ENCODE results near the gene FABP6.
"Not testable (repeated sequence)": the region's sequence is repeated elsewhere in the genome, so short reads cannot be mapped to it uniquely, and the experiment has no call there.

The FABP6 gene, protein sequence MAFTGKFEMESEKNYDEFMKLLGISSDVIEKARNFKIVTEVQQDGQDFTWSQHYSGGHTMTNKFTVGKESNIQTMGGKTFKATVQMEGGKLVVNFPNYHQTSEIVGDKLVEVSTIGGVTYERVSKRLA

DNA sequence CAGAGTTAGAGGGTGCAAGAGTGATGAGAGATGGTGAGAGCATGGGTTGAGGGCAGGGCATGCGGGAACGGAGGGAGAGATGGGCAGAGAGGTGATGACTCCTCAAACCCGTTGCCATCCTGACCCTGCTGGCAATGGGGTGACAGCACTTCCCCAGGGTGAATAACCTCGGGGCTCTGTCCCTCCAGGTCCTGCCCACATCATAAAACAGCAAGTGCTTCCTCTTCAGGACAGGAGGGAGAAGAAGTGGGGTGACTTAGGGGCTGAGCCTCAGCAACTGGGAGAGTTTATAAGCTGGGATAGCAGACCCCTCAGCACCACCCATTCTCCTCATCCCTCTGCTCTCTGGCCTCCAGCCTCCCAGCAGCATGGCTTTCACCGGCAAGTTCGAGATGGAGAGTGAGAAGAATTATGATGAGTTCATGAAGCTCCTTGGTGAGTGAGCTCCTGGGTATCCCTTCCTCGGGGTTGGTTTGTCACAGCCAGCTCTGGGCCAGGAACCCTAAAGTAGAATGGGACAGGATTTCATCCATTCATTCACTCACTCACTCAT lies at the start of gene FABP6:
FABP6 (plus strand) TSS at position 317 of the 553 bp plus-strand sequence; CDS start at position 369, 52 bp downstream.
- DNase-seq = no peak

DNA sequence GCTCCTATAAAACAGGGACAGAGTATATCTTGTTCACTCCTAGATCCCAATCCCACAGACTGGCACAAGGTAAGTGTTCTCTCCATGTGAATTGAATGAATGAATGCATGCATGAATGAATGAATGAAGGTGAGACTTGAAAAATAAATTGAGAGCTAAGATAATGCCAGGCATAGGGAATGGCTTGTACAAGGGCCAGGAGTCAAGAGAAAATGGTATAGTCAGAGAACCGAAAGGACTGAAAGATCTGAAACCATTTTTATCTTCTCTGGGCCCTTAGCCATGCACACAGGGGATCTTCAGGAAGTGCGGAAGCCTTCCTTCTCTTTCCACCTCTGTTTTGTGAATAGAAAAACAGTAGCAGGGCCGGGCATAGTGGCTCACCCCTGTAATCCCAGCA lies 48.4 kb upstream of the FABP6 start:
- no peak for DNase-seq

DNA sequence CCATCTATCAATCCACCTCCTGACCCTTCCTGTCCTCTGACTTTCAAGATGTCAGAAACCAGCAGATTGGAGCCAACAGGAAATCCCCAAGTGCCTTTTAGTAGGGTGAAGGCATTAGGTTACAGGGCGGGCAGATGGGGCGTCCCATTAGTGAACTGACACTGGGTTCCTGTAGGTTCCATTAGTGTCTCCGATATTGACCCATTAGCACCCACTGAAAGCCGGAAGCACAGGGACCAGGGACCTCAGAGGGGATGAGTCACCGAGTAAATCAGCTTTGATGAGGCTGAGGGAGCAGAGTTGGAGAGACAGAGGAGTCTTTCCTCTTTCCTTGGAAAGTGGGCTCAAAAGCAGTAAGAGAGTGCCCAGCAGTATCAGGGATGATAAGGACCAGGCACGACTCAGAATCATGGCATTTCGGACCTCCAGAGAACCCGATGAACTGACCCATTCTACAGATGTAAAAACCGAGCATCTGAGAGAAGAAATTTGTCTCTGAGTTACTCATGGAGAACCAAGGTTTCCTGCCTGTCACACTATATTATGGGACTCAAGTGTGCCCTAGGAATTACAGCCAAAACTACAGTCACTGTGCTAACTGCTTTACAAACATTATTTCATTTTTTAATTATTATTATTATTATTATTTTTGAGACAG lies 47.2 kb upstream of the FABP6 start:
- no peak for DNase-seq

DNA sequence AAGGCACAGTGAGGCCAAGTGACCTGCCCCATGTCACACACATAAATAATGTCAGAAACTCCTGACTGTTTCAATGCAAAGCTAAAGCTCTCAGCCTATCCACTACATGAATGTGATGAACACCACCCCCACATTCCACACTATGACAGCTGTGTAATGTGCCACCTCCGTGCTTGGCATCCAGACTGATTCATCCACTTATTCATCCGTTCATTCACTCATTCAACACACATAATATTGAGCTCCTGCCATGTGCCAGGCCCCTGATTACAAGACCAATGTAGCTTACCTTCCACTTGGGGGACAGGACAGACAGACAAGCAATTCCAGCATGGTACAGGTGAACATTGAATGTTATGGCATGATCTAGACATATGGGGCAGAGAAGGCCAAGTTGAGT lies 46.2 kb upstream of the FABP6 start:
- no peak for DNase-seq

DNA sequence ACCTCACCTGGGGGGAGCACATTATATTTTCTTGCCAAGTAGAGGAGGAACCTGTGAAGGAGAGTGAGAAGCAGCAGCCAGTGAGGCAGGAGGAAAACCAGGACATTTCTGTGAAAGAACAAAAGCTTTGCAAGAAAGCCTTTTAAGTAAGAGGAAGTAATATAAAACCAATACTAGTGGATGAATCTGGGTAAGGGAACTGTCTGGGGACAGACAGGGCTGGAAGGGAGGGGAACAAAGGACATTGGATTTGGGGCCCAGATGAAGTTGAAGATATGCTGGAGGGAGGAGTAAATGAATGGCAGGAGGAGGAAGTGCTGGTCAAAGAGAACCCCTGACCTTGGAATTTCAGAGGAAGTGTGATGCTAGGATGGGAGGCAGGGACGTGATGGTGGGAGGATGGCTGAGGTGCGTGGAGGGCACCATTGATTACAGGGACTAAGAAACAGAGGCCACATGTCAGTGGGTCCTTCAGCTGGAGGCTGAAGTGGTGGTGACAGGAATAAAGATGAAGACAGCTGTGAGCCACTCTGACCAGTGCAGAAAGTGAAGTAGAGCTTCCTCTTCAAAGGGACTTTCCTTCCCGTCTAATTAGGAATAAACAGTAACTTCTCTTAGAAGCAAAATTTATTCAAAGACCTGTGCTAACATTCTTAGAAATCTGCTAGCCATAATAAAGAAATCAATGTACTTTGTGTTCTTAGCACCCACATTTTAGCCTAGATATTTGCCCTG lies 43.5 kb upstream of the FABP6 start:
- DNase-seq = no peak

DNA sequence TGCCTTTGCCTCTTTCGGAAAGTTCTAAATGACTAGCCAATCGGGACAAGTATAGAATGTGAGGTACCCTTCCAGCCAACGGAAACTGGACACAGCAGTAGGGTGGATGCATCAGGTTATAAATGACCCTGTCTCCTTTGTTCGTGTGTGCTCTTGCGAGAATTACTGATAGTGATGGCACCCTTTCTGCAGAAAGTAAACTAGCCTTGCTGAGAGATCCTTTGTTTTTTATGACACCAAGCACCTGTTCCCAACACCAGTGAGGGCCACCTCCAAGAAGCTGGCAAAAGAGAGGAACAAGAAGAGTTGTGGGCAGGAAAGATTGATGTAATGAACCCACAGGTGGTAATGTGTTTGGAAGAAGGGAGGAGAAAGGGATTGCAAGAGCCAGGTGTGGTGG lies 42.8 kb upstream of the FABP6 start:
- DNase-seq = no peak

DNA sequence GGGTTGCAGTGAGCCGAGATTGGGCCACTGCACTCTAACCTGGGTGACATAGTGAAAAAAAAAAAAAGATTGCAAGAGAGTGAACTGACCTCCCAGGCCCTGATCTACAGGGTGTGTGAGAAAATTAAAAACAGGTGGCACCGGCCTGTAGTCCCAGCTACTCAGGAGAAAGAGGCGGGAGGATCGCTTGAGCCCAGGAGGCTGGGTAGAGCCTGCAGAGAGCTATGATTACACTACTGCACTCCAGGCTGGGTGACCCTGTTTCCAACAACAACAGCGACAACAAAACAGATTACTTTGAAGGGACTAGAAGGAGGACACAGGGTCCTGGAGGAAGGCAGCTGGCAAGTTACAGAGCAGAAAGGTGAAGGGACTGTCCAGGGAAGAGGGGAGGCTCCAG lies 42.2 kb upstream of the FABP6 start:
- no peak for DNase-seq

DNA sequence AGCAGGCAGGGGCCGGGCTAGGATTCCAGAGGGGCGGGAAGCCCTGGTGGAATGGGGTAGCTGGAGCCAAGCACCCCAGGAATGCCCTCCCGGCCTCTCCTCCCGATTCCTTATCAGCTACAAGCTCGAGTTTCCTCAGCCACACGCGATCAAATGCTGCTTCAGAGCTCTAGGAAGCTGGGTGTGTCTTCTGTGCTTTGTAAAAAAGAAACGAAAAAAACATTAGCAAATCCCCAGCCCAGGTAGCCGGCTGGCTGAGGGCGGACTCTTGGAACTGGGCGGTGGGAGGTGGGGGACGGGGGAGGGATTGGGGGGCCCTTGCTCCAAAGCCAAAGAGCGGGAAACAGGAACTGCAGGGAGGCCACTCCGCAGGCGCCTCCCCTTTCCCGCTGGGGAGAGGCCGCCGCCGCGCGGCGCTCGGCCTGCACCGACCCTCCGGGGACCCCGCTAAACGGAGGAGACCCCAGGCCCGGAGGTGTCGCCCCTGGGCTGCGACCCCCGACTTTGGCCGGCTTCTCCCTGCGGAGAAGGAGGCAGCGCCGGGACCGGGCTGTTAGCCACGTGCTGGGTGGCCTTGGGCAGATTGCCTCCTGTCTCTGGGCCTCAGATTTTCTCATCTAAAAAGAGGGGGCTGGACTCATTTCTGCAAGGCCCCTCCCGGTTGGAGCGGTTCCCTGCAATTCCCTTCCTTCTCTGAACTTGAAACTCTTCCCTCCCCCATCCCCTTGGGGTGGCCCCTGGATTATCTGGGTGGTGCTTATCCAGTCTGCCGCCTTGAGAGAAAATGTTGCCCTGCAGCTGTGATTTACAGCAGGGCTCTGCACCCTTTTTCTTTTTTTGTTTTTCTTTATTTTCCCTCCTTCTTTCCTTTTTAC lies 40.9 kb upstream of the FABP6 start:
- DNase-seq = no peak

DNA sequence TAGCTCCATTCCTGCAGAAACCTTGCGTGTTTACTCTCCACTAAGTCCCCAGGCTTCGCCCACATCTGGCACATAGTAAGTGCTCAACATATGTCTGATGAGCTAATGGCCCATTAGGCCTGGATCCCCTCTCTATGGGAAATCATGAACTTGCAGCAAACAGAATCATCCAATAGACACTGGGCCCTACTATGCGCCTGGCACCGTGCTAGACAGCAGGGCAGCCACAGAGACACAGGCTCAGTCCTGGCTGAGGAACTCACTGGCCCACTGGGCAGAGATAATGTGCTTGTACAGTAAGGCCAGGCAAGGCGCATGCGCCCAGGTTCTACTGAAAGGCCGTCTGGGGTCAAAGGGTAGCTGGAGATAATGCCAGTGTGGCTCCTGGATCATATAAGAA lies 36.9 kb upstream of the FABP6 start:
- DNase-seq = no peak

DNA sequence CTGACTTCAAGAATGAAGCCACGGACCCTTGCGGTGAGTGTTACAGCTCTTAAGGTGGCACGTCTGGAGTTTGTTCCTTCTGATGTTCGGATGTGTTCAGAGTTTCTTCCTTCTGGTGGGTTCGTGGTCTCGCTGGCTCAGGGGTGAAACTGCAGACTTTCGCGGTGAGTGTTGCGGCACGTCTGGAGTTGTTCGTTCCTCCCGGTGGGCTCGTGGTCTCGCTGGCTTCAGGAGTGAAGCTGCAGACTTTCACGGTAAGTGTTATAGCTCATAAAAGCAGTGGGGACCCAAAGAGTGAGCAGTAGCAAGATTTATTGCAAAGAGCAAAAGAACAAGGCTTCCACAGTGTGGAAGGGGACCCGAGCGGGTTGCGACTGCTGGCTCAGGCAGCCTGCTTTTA lies 36.2 kb upstream of the FABP6 start:
- DNase-seq = not testable (repeated sequence)

DNA sequence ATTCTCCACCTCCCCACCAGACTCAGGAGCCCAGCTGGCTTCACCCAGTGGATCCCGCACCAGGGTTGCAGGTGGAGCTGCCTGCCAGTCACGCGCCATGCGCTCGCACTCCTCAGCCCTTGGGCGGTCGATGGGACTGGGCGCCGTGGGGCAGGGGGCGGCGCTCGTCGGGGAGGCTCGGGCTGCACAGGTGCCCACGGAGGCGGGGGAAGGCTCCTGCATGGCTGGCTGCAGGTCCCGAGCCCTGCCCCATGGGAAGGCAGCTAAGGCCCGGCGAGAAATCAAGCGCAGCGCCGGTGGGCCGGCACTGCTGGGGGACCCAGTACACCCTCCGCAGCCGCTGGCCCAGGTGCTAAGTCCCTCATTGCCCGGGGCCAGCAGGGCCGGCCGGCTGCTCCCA lies 35.5 kb upstream of the FABP6 start:
- DNase-seq = not testable (repeated sequence)

DNA sequence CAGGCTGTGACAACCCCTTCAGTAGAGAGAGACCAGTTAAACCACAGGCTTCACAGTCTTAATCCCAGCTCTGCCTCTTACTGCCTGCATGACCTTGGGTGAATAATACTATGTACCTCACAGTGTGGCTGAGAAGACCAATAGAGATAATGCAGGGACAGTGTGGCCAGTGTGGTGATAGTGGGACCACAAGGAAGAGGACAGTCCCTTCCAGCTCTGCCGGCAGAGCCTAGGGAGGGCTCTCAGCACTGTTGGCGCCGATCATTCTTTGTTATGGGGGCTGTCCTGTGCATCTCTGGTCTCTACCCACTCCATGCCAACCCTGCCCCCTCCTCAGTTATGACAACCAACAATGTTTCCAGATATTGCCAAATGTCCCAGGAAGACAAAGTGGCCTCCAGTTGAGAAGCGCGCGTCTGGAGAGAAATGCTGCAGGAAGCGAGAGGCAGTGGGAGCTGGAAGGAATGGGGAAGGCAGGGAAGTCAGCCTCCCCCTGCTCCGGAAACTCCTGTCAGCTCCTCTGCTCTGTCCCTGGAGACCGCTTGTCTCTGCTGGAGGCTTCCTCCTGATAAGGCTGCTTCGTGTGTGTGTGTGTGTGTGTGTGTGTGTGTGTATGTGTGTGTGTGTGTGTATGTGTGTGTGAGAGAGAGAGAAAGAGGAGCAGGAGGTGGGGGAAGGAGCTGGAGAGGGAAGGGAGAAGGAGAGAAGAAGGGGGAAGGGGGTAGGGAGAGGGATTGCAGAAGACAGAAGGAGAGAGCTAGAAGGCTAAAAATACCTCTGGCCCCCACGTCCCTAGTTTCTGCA lies 31.8 kb upstream of the FABP6 start:
- no peak for DNase-seq

DNA sequence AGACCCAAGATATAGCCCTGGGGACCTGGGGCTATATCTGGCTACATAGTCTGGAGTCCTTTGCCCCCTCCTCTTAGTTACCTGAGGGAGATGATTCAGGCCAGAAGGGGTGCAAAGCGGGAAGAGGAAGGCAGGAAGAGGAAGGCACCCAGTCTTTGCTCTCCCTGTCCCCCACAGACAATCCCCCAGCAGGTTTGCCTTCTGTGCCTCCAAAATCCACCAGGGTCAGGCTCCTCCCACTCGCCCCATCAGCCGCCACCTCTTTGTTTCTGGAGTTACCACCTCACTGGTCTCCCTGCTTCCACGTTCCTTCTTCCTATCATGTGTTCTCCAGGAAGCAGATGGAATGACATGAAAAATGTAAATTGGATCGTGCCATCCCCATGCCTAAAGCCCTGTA lies 31.2 kb upstream of the FABP6 start:
- DNase-seq = no peak

DNA sequence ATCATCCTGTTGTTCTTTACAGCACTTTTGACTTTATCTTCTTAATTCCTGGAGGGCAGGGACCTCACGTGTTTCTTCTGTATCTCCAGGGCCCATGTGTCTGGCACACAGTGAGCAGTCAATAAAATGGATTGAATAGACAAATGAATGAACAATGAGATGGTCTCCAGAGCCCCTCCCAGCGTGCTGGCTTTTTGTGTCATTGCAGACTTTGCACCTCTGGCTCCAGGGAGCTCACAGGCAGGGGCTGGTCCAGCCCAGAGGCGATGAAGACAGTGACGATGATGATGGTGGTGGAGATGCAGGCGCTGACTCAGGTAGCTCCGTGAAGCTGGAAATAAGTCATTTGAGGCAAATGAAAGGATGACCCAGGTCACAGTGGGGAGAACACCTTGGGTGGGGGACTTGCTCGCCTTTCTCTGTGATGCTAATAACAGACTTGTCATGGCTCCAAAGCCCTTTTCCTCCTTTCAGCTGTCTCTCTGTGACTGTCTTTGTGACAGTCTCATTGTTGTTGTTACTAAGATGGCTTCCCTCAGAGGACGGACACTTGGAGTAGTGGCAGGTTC lies 30.4 kb upstream of the FABP6 start:
- DNase-seq = no peak

DNA sequence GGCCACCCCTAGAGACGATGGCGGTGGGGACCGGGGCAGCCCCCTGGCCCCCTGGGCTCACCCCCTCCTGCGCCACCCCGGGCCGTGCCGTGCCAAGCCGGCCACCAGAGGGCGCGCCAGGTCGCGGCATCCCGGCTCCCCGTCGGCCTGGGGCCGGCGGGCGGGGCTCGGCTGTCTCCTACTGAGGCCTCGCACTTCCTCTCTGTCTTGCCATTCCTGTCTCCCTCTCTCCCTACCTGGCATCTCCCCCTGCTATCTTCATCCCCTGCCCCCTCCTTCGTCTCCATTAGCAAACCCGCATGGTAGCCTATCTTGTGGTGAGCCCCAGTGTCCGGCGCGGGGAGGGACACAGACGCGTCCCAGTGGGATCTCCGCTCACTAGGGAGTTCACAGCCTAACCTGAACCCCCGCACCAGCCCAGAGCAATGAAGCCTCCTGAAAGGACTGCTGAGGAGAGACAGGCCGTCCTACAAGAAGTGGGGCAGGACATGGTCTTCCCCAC lies 29.8 kb upstream of the FABP6 start:
- DNase-seq = peak; percentile 7

DNA sequence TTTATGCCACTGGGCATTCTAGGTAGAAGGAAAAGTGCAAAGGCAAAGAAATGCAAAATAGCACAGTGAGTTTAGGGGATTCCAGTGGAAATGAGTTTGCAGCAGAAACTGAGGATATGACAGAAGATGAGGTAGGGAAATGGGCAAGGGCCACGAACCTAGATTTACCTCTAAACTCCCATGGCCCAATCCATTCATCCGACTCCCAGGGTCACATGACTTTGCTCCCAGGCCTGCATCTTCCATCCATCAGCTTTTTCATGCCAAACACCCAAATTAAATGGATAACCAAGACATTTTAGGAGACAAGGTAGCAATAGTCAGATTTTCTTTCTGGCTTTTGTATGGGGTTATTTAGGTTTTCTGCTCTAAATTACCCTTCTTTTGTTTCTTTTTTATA lies 22.2 kb upstream of the FABP6 start:
- DNase-seq = no peak

DNA sequence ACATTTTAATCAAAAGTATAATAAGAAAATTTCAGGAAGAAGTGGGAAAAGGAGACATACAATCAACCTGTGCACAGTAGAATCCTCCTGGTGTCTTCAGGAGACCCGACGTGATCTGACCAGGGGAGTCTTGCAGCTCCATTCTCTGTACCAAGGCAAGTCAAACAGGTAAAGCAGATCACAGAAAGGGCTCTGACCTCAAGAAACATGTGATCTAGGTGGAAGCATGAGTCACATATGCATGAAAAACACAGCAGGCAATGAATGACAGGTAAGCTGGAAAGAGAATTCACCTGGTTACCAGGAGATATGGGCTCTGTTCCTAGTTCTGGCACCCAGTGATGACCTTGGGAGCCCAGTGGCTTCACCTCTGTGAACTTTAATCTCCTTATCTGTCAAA lies 19.4 kb upstream of the FABP6 start:
- no peak for DNase-seq

DNA sequence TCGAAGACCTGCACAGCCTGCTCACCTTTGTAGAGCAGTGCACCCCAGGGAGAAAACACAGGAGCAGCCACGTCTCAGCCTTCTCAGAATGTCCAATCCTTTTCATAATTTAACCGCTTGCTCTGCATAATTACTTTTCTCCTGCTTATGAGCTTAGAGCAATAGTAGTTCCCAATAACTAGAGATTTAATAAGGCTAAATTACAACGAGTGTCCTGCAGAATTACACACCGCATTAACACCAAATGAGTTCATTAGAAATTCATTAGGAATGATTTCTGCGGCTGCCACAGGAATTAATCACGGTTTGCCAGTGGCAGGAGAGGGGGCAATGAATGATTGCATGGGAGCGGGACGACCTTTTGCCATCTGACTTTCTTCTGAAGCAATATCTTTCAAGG lies 18.7 kb upstream of the FABP6 start:
- no peak for DNase-seq

DNA sequence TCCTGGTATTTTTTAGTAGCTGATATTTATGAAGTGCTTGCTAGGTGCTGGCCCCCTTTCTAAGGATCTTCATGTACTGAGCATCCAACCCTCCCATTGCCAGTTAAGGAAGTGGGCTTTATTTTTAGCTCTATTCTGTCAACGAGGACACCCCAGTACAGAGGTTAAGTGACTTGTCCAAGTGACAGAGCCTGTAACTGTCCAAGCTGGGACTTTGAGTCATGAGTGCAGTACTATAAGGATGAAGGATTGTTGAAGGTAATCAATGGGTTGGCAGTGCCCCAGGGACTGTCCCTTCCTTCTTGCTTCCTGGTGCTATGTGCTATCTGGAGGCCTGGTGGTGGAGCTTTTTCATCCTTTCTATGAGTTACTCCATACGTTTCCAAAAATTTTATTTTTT lies 18.0 kb upstream of the FABP6 start:
- DNase-seq = no peak

DNA sequence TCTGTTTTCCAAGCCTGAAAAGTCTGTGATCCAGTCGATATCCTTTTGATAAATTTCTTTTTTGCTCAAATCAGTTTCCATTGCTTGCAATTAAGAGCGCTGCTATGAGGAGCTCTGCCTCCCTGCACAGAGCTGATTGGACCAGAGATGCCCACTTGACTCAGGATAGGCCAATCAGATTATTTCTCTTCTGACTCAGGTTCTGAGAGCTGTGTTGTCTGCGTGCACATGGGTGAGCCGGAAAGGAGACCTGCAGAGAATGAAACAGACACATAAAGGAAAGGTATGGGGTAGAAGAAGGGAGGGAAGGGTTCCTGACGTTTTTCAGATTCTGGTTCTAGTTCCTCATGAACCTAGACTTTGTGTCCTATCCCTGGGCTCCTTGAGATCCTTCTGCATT lies 15.8 kb upstream of the FABP6 start:
- DNase-seq = peak; percentile 8

DNA sequence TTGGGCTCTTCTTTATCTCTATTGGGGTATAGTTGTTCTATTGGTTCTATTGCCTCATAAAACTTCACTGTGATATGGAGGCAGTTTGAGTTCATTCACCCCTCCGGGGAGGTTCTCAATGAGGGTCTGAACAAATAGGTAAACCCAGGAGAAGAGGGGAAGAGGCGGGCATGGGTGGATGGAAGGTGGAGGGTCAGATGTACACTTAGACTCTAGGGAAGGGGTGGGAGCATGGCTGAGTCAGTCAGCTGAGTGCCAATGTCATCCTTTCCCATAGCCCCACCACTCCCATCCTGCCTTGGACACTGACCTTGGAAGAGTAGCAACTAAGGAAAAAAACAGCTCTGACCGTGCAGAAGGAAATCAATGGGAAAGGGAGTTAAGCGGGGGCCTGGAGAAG lies 9.9 kb upstream of the FABP6 start:
- no peak for DNase-seq

DNA sequence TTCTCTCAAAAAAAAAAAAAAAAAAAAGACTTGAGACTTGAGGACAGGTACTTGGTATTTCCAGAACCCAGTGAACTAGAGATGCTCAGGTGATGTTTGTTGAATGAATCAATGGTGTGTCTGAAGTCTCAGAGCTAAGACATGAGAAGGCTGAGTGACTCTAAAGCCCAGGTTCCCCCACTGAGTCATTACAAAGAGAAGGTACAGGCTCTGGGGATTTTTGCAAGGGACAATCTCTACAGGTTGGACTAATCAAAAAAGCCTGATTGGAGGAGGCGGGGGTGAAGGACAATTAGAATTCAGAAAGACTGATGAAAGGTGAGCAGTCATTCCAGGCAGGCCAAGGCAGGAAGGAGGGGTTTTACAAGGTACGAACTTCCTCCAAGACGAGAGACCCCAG lies 8.2 kb upstream of the FABP6 start:
- no peak for DNase-seq
